ENCODE results near the gene MBTPS1.
"Not testable (repeated sequence)": the region's sequence is repeated elsewhere in the genome, so short reads cannot be mapped to it uniquely, and the experiment has no call there.

Gene MBTPS1

DNA sequence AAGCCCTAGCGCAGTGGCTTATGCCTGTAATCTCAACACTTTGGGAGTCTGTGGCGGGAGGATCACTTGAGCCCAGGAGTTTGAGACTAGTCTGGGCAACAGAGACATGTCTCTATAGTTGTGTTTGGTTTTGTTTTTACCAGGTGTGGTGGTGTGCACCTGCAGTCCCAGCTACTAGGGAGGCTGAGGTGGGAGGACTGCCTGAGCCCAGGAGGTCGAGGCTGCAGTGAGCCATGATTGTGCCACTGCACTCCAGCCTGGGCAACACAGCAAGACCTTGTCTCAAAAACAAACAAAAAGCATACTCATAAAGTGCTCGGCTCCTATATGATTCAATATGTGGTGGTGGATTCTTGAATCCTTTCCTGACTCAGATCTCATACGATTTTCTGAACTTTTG, 1.6 kb upstream of the MBTPS1 start:
- H3K36me3 ChIP-seq (ENCODE audit: control insufficient read depth in 5 of 5, insufficient read depth in 5 of 5, low read length in 5 of 5); H3K27ac ChIP-seq (ENCODE audit: low read depth, low read length); H3K9ac ChIP-seq (ENCODE audit: low read length in 5 of 5); H3K9me3 ChIP-seq (ENCODE audit: control insufficient read depth in 5 of 5, low read length in 5 of 5); H3K27me3 ChIP-seq (ENCODE audit: control insufficient read depth in 5 of 5, insufficient read depth in 4 of 5, low read length in 5 of 5); H3K4me3 ChIP-seq (ENCODE audit: low read depth in 1 of 5, low read length in 5 of 5): not testable (repeated sequence)
- peaks cover 7 to 26% (median 22%) of the 10 kb centered on the region in 5 donors for H3K4me1 ChIP-seq (ENCODE audit: control insufficient read depth in 5 of 5, insufficient read depth in 5 of 5, low read length in 5 of 5)

DNA sequence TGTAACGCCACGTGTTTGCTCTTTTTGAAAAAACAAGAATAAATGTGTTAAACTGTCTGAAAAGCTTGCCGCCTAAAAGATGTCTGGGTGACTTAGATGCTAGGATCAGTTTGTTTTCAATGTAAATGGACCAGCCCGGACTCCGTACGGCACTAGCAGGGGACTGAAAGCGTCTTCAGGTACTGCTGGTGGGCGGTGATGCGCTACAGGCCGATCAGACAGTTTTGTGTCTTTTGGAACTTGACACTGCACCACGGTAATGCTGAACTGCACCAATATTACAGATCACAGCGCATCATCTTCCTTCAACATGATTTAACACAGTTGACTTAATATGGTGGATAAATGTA, 727 bp upstream of the MBTPS1 start:
- Histone ChIP-seq H3K4me1 (ENCODE audit: control insufficient read depth in 5 of 5, insufficient read depth in 5 of 5, low read length in 5 of 5) (peaks cover 7 to 26% (median 22%) of the 10 kb centered on the region in 5 donors), H3K27ac (ENCODE audit: low read depth, low read length) (peak overlapping the region; percentile 76), H3K4me3 (ENCODE audit: low read depth in 1 of 5, low read length in 5 of 5) (peak overlapping the region; percentile 74 to 99 (median 94)), H3K27me3 (ENCODE audit: control insufficient read depth in 5 of 5, insufficient read depth in 4 of 5, low read length in 5 of 5) (no peaks in the 10 kb centered on the region), H3K9me3 (ENCODE audit: control insufficient read depth in 5 of 5, low read length in 5 of 5) (no peaks in the 10 kb centered on the region), H3K9ac (ENCODE audit: low read length in 5 of 5) (peak overlapping the region; percentile 48 to 96 (median 90)), H3K36me3 (ENCODE audit: control insufficient read depth in 5 of 5, insufficient read depth in 5 of 5, low read length in 5 of 5) (peaks cover 0 to under 1% (median 0%) of the 10 kb centered on the region in 5 donors)

GRCh38 chr16:84115919-84116719, 623 bp downstream of the MBTPS1 start:
- peak overlapping the region; percentile 76 for H3K27ac ChIP-seq (ENCODE audit: low read depth, low read length)
- peaks cover 7 to 26% (median 22%) of the 10 kb centered on the region in 5 donors for H3K4me1 ChIP-seq (ENCODE audit: control insufficient read depth in 5 of 5, insufficient read depth in 5 of 5, low read length in 5 of 5)
- H3K9ac ChIP-seq (ENCODE audit: low read length in 5 of 5) = peak overlapping the region; percentile 60 to 97 (median 96)
- peak overlapping the region; percentile 92 to 99 (median 94) for H3K4me3 ChIP-seq (ENCODE audit: low read depth in 1 of 5, low read length in 5 of 5)
- no peaks in the 10 kb centered on the region for H3K9me3 ChIP-seq (ENCODE audit: control insufficient read depth in 5 of 5, low read length in 5 of 5)
- no peaks in the 10 kb centered on the region for H3K27me3 ChIP-seq (ENCODE audit: control insufficient read depth in 5 of 5, insufficient read depth in 4 of 5, low read length in 5 of 5)
- no peaks in the 10 kb centered on the region for H3K36me3 ChIP-seq (ENCODE audit: control insufficient read depth in 5 of 5, insufficient read depth in 5 of 5, low read length in 5 of 5)

- not testable (repeated sequence) for H3K27ac ChIP-seq (ENCODE audit: low read depth, low read length); H3K27me3 ChIP-seq (ENCODE audit: control insufficient read depth in 5 of 5, insufficient read depth in 4 of 5, low read length in 5 of 5); H3K9me3 ChIP-seq (ENCODE audit: control insufficient read depth in 5 of 5, low read length in 5 of 5); H3K9ac ChIP-seq (ENCODE audit: low read length in 5 of 5); H3K4me3 ChIP-seq (ENCODE audit: low read depth in 1 of 5, low read length in 5 of 5)
- H3K36me3 ChIP-seq (ENCODE audit: control insufficient read depth in 5 of 5, insufficient read depth in 5 of 5, low read length in 5 of 5) = peaks cover 0 to 24% (median 17%) of the 10 kb centered on the region in 5 donors
- H3K4me1 ChIP-seq (ENCODE audit: control insufficient read depth in 5 of 5, insufficient read depth in 5 of 5, low read length in 5 of 5) = peaks cover 3 to 18% (median 13%) of the 10 kb centered on the region in 5 donors
These were observed 4.8 kb downstream of the MBTPS1 start for GRCh38 chr16:84111949-84112348.

- Histone ChIP-seq H3K27ac (ENCODE audit: low read depth, low read length) (no peak overlapping the region), H3K9ac (ENCODE audit: low read length in 5 of 5) (peak overlapping the region in 2 of 5 donors; percentile 41 to 57), H3K4me3 (ENCODE audit: low read depth in 1 of 5, low read length in 5 of 5) (no peak overlapping the region), H3K9me3 (ENCODE audit: control insufficient read depth in 5 of 5, low read length in 5 of 5) (no peaks in the 10 kb centered on the region), H3K36me3 (ENCODE audit: control insufficient read depth in 5 of 5, insufficient read depth in 5 of 5, low read length in 5 of 5) (peaks cover 0 to 28% (median 20%) of the 10 kb centered on the region in 5 donors), H3K27me3 (ENCODE audit: control insufficient read depth in 5 of 5, insufficient read depth in 4 of 5, low read length in 5 of 5) (no peaks in the 10 kb centered on the region), H3K4me1 (ENCODE audit: control insufficient read depth in 5 of 5, insufficient read depth in 5 of 5, low read length in 5 of 5) (peaks cover 3 to 18% (median 14%) of the 10 kb centered on the region in 5 donors)
These were observed 5.2 kb downstream of the MBTPS1 start for GRCh38 chr16:84111525-84111924.

GRCh38 chr16:84110527-84110926, 6.2 kb downstream of the MBTPS1 start:
- Histone ChIP-seq H3K9me3 (ENCODE audit: control insufficient read depth in 5 of 5, low read length in 5 of 5) (no peaks in the 10 kb centered on the region), H3K36me3 (ENCODE audit: control insufficient read depth in 5 of 5, insufficient read depth in 5 of 5, low read length in 5 of 5) (peaks cover 0 to 33% (median 23%) of the 10 kb centered on the region in 5 donors), H3K27me3 (ENCODE audit: control insufficient read depth in 5 of 5, insufficient read depth in 4 of 5, low read length in 5 of 5) (no peaks in the 10 kb centered on the region), H3K27ac (ENCODE audit: low read depth, low read length) (no peak overlapping the region), H3K9ac (ENCODE audit: low read length in 5 of 5) (no peak overlapping the region), H3K4me3 (ENCODE audit: low read depth in 1 of 5, low read length in 5 of 5) (no peak overlapping the region), H3K4me1 (ENCODE audit: control insufficient read depth in 5 of 5, insufficient read depth in 5 of 5, low read length in 5 of 5) (peaks cover 3 to 10% (median 6%) of the 10 kb centered on the region in 5 donors)

GRCh38 chr16:84109598-84110335, 7.0 kb downstream of the MBTPS1 start:
- Histone ChIP-seq H3K9me3 (ENCODE audit: control insufficient read depth in 5 of 5, low read length in 5 of 5) (no peaks in the 10 kb centered on the region), H3K4me1 (ENCODE audit: control insufficient read depth in 5 of 5, insufficient read depth in 5 of 5, low read length in 5 of 5) (peaks cover 0 to 4% (median 0%) of the 10 kb centered on the region in 5 donors), H3K9ac (ENCODE audit: low read length in 5 of 5) (peak overlapping the region in 2 of 5 donors; percentile 0 to 4), H3K27ac (ENCODE audit: low read depth, low read length) (no peak overlapping the region), H3K36me3 (ENCODE audit: control insufficient read depth in 5 of 5, insufficient read depth in 5 of 5, low read length in 5 of 5) (peaks cover 0 to 36% (median 28%) of the 10 kb centered on the region in 5 donors), H3K27me3 (ENCODE audit: control insufficient read depth in 5 of 5, insufficient read depth in 4 of 5, low read length in 5 of 5) (no peaks in the 10 kb centered on the region), H3K4me3 (ENCODE audit: low read depth in 1 of 5, low read length in 5 of 5) (no peak overlapping the region)

GRCh38 chr16:84107921-84108320, 8.8 kb downstream of the MBTPS1 start:
- Histone ChIP-seq H3K9me3 (ENCODE audit: control insufficient read depth in 5 of 5, low read length in 5 of 5) (no peaks in the 10 kb centered on the region), H3K27me3 (ENCODE audit: control insufficient read depth in 5 of 5, insufficient read depth in 4 of 5, low read length in 5 of 5) (no peaks in the 10 kb centered on the region), H3K4me1 (ENCODE audit: control insufficient read depth in 5 of 5, insufficient read depth in 5 of 5, low read length in 5 of 5) (peaks cover 0 to 15% (median 13%) of the 10 kb centered on the region in 5 donors), H3K36me3 (ENCODE audit: control insufficient read depth in 5 of 5, insufficient read depth in 5 of 5, low read length in 5 of 5) (peaks cover 0 to 36% (median 28%) of the 10 kb centered on the region in 5 donors), H3K9ac (ENCODE audit: low read length in 5 of 5) (peak overlapping the region in 1 of 5 donors; percentile 48), H3K27ac (ENCODE audit: low read depth, low read length) (no peak overlapping the region), H3K4me3 (ENCODE audit: low read depth in 1 of 5, low read length in 5 of 5) (no peak overlapping the region)

GRCh38 chr16:84105948-84106740, 10.6 kb downstream of the MBTPS1 start:
- Histone ChIP-seq H3K27me3 (ENCODE audit: control insufficient read depth in 5 of 5, insufficient read depth in 4 of 5, low read length in 5 of 5) (no peaks in the 10 kb centered on the region), H3K36me3 (ENCODE audit: control insufficient read depth in 5 of 5, insufficient read depth in 5 of 5, low read length in 5 of 5) (peaks cover 0 to 36% (median 32%) of the 10 kb centered on the region in 5 donors), H3K27ac (ENCODE audit: low read depth, low read length) (no peak overlapping the region), H3K4me1 (ENCODE audit: control insufficient read depth in 5 of 5, insufficient read depth in 5 of 5, low read length in 5 of 5) (peaks cover 0 to 20% (median 13%) of the 10 kb centered on the region in 5 donors), H3K9ac (ENCODE audit: low read length in 5 of 5) (peak overlapping the region in 2 of 5 donors; percentile 2 to 12), H3K4me3 (ENCODE audit: low read depth in 1 of 5, low read length in 5 of 5) (no peak overlapping the region), H3K9me3 (ENCODE audit: control insufficient read depth in 5 of 5, low read length in 5 of 5) (no peaks in the 10 kb centered on the region)
